C4-2B (cell line): ENCODE data around the gene CCDC175.

ENCODE experiments used
- ZFX ChIP-seq: fragments of 450-650 bp; IDR thresholded peaks from 2 replicates; pipeline ENCODE4 v1.6.1; 2017
- TF ChIP-seq, protein P1 (sequence below): fragments of 450-650 bp; conservative IDR thresholded peaks from 2 replicates; pipeline ENCODE4 v1.5.1; 2017; ENCODE audit warnings: mild to moderate bottlenecking

DNA sequence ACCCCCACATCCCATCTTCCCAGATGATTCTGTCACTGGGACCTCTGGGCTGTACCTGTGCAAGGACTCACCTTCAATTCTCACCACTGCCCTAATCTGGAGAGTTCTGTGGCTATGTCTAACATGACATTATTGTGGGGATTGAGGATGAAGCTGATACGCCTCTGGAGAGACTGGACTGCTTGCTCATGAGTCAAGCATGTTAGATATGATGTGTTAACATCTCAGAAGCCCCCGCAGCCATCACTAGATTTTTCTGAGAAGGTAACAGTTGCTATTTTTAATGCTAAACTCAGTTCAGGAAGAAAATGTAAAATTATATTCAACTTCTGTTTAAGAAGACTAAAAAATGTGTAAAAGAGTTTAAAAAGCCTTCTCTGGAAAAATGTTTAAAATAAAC is 66.6 kb downstream of the CCDC175 start:
- TF ChIP-seq, protein P1, sequence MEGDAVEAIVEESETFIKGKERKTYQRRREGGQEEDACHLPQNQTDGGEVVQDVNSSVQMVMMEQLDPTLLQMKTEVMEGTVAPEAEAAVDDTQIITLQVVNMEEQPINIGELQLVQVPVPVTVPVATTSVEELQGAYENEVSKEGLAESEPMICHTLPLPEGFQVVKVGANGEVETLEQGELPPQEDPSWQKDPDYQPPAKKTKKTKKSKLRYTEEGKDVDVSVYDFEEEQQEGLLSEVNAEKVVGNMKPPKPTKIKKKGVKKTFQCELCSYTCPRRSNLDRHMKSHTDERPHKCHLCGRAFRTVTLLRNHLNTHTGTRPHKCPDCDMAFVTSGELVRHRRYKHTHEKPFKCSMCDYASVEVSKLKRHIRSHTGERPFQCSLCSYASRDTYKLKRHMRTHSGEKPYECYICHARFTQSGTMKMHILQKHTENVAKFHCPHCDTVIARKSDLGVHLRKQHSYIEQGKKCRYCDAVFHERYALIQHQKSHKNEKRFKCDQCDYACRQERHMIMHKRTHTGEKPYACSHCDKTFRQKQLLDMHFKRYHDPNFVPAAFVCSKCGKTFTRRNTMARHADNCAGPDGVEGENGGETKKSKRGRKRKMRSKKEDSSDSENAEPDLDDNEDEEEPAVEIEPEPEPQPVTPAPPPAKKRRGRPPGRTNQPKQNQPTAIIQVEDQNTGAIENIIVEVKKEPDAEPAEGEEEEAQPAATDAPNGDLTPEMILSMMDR, result no peak
- TF ChIP-seq ZFX, result no peak
